ENCODE measurements around the gene PHF21B. TPM values are rescaled to one million over a fixed set of nuclear protein-coding genes. Genes with fewer than 3 reads are reported as not detected.

Gene PHF21B
- total and polyA plus RNA-seq, 11 donors = 0.04 to 1.6 (median 0.47) TPM; not detected in 4

DNA sequence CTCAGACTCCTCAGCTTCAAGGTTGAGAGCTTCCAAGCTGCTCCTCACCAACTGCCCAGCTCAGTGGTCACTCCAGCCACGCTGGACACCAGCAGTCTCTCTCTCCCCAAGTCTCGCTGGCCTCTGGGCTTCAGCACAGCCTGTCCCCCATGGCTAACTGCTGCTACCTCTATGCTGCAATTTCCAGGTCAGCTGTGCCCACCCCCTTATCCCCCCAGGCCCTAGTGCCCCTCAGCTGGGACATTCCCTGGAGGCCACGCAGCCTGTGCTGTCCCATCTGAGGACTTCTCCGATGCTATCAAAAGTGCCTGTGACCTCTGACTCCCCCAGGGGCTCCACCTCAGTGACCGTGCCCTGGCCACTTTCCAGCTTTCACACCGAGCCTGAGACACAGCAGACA lies 37.5 kb upstream of the PHF21B start:
- H3K27ac ChIP-seq = no peak overlapping the region
- no peak overlapping the region for H3K4me3 ChIP-seq
- TF ChIP-seq, protein P1, sequence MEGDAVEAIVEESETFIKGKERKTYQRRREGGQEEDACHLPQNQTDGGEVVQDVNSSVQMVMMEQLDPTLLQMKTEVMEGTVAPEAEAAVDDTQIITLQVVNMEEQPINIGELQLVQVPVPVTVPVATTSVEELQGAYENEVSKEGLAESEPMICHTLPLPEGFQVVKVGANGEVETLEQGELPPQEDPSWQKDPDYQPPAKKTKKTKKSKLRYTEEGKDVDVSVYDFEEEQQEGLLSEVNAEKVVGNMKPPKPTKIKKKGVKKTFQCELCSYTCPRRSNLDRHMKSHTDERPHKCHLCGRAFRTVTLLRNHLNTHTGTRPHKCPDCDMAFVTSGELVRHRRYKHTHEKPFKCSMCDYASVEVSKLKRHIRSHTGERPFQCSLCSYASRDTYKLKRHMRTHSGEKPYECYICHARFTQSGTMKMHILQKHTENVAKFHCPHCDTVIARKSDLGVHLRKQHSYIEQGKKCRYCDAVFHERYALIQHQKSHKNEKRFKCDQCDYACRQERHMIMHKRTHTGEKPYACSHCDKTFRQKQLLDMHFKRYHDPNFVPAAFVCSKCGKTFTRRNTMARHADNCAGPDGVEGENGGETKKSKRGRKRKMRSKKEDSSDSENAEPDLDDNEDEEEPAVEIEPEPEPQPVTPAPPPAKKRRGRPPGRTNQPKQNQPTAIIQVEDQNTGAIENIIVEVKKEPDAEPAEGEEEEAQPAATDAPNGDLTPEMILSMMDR (IDR thresholded peaks at IDR 0.05) = no peak
- no peak for TF ChIP-seq POLR2A (IDR thresholded peaks at IDR 0.05)
- H3K36me3 ChIP-seq = no peaks in the 10 kb centered on the region
- no peaks in the 10 kb centered on the region for H3K4me1 ChIP-seq
- intact Hi-C loops (cut with DNase I) = no loop called here
- ATAC-seq = no peak
- peaks cover 0 to 59% (median 19%) of the 10 kb centered on the region in 9 donors for H3K27me3 ChIP-seq
- WGBS, 4 donors = 18 to 30% (median 24%) methylated on average over 5 to 6 of the region's 6 CpGs
- H3K9me3 ChIP-seq = no peaks in the 10 kb centered on the region
- no peak for DNase-seq

DNA sequence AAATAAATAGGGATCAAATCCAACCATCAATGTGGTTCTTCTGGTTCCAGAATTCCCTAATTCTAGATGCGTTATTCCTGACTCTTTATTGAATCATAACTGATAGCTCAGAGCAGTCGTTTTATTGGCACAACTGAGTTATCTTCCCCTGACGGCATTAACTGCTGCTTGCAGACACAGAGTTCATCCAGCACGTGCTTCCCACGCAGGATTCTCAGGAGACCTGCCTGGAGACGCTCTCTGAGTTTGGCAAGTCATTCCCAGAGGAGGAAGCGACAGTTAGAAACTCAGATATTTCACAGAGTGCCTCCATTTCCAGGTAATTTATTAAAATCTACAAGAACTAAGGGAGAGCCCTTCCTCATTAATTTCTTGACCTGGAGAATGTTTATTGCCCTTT lies 35.4 kb upstream of the PHF21B start:
- intact Hi-C loops (cut with DNase I) = no loop called here
- peaks cover 0 to 59% (median 6%) of the 10 kb centered on the region in 9 donors for H3K27me3 ChIP-seq
- DNase-seq (no peak), ATAC-seq (no peak)
- no peaks in the 10 kb centered on the region for H3K36me3 ChIP-seq
- no peak overlapping the region for H3K4me3 ChIP-seq
- TF ChIP-seq, protein P1 (IDR thresholded peaks at IDR 0.05) = no peak
- no peak for TF ChIP-seq POLR2A (IDR thresholded peaks at IDR 0.05)
- 45 to 58% (median 46%) methylated on average over 7 of the region's 7 CpGs for WGBS, 4 donors
- no peak overlapping the region for H3K27ac ChIP-seq
- no peaks in the 10 kb centered on the region for H3K9me3 ChIP-seq
- no peaks in the 10 kb centered on the region for H3K4me1 ChIP-seq

DNA sequence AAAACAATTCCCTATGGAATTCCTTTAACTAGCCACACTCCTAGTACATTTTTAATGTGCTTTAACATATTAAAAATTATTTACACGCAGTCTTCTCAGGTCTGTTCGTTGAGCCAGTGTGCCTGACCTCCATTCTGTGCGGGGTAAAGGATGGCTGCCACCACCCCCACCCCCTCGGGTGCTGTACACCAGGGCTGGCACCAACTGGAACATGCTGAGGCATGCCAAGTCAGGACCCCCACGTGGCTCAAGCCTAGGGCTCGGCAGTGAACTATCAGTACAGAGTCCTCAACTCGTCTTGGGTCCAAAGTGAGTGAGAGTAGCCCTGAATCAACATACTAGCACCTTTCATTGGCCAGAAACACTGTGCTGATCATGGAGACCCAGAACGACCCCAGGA lies 32.5 kb upstream of the PHF21B start:
- Histone ChIP-seq H3K27me3 (peaks cover 0 to 37% (median 5%) of the 10 kb centered on the region in 9 donors), H3K9me3 (no peaks in the 10 kb centered on the region), H3K27ac (no peak overlapping the region), H3K36me3 (no peaks in the 10 kb centered on the region), H3K4me1 (no peaks in the 10 kb centered on the region), H3K4me3 (no peak overlapping the region)
- 72 to 79% (median 75%) methylated on average over 8 of the region's 8 CpGs for WGBS, 4 donors
- ATAC-seq (no peak), DNase-seq (no peak)
- intact Hi-C loops (cut with DNase I) = no loop called here
- TF ChIP-seq, protein P1 (IDR thresholded peaks at IDR 0.05) = no peak
- no peak for TF ChIP-seq POLR2A (IDR thresholded peaks at IDR 0.05)

DNA sequence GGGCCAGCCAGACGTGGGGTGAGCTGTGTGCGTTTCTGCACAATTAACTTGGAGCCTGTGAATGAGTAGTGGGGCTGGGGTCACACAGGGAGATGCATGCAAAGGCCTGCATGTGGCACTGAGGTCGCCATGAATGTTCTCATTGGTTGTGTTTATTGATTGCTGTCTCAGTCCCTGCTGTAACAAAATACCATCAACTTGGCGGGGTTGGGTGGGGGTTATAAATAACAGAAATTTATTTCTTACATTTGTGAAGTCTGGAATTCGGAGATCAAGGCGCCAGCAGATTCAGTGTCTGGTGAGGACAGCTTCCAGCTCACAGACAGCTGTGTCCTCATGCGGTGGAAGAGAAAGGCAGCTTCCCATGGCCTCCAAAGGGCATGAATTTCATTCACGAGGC lies 29.3 kb upstream of the PHF21B start:
- peaks cover 0 to 37% (median 3%) of the 10 kb centered on the region in 9 donors for H3K27me3 ChIP-seq
- 72 to 81% (median 75%) methylated on average over 8 of the region's 8 CpGs for WGBS, 4 donors
- H3K36me3 ChIP-seq = no peaks in the 10 kb centered on the region

More for the DNA sequence above, 29.3 kb upstream of the PHF21B start:
- H3K9me3 ChIP-seq = no peaks in the 10 kb centered on the region
- ATAC-seq (no peak), DNase-seq (no peak)
- intact Hi-C loops (cut with DNase I) = no loop called here
- no peak overlapping the region for H3K27ac ChIP-seq
- H3K4me3 ChIP-seq = no peak overlapping the region
- H3K4me1 ChIP-seq = no peaks in the 10 kb centered on the region
- TF ChIP-seq, protein P1 (IDR thresholded peaks at IDR 0.05) = no peak
- TF ChIP-seq POLR2A (IDR thresholded peaks at IDR 0.05) = no peak
